Stimulated activated naive CD4-positive, alpha-beta T cell treated with Interleukin-2 at 50 U/mL for 16 hours (primary cell): ENCODE results near the gene SPAG7.

Source experiments
- DNase-seq: peaks from one replicate; lab custom pipeline; 2025; lab: John Stamatoyannopoulos, UW

Gene SPAG7

GRCh38 chr17:4974115-4974670 is 6.6 kb upstream of the SPAG7 start:
- DNase-seq: no peak

GRCh38 chr17:4973256-4974114 is 5.9 kb upstream of the SPAG7 start:
- DNase-seq: no peak

- DNase-seq: no peak
Measured at GRCh38 chr17:4972752-4973151, 5.1 kb upstream of the SPAG7 start.

DNA sequence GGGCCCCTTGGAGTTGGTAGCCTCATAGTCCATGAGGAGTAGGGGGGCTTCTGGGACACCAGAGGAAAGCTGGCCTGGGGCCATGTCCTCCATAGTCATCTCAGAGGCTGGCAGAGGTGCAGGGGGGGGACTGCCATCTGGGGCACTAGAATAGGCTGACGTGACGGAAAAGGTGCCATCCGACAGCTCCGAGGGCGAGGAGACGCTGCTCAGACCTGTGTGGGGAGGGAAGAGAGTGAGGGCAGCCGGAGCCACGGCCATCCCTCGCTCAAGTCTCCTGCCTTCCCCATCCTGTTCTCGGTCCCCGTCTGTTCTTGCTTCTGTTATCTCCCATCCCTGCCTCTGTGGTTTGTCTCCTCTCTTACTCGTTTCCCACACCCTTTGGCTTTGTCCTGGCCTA is 4.7 kb upstream of the SPAG7 start:
- no peak for DNase-seq

GRCh38 chr17:4971826-4972225 is 4.2 kb upstream of the SPAG7 start:
- no peak for DNase-seq

DNA sequence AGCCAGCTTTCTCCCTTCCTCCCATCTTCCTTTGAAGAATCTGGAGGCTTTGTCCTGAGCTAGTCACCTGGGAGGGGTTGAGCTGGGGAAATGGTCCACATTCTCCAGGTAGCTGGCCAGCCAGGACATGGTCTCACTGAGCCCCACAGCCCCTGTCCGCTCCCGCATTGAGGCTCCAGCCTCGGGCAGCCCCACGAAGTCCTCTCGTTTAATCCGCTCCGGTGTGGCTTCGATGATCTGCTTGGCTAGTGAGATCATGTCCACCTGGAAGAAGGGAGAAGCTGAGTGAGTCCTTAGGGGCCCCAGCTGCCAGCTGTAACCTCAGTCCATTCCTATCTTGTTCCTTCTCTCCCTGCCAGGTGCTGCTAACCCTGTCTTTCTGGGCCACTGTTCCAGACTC is 2.7 kb upstream of the SPAG7 start:
- DNase-seq: no peak

GRCh38 chr17:4969551-4970173 is 2.0 kb upstream of the SPAG7 start:
- peak; percentile 63 for DNase-seq

GRCh38 chr17:4969047-4969550 is 1.5 kb upstream of the SPAG7 start:
- DNase-seq: peak; percentile 63

DNA sequence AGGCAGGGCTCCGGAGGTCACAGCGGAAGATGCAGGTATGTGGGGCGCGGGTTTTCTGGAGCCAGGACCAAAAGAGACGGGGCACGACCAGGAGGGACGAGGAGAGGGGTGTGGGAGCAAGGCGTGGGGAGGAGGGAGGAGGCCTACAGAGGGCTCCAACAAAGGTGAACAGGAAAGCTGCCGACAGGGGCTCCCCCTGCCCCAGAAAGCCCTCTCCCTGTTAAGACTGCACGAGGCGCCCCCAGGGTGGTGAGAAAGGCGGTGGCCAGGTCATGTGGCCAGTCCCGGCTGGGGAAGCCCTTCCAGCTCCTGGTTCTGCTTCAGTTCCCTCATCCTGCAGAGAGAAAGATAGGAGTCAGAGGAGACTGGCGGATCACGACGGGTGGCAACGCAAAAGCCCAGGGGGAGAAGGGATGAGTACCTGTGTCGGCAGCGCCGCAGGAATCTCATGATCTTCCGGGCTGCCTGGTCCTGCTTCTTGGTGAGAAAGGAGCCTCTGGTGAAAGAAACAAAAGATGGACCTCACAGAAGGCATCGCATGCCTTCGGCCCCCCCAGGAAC is 949 bp upstream of the SPAG7 start:
- DNase-seq: peak; percentile 53

GRCh38 chr17:4966844-4967538 is 626 bp downstream of the SPAG7 start:
- peak; percentile 94 for DNase-seq

GRCh38 chr17:4965311-4965986 is 2.2 kb downstream of the SPAG7 start:
- no peak for DNase-seq

DNA sequence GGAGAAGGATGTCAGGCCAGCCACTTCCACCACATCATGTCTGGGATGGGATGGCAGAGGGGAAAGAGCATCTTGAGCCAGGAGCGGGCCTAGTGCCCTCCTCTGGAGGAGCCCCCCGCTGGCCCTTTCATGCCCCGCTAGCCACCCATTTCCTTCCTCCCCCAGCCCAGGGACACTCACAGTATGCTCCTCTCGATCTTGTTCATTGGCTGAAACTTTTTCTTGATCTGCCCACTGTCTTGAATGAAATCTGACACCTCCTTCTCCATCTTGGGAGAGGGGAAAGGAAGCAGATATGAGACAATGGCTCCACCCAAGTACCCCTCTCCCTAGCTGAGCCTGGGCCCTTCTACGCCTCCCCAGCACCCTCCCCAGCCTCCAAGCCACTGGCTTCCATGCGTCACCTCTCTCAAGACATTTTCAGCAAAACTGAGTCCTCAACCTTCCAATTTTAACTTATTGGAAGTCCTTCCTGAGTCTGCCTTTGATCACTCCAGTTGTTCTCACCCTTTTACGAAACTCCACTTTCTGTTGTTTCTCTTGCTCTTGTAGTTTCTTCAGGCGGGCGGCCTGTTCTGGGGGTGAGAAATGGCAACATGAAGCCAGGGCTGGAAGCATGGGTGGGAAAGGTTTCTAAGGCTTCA is 7.2 kb downstream of the SPAG7 start:
- DNase-seq: no peak

GRCh38 chr17:4959261-4959965 is 8.2 kb downstream of the SPAG7 start:
- DNase-seq: no peak

- DNase-seq: no peak
Measured at GRCh38 chr17:4958102-4958501, 9.5 kb downstream of the SPAG7 start.

DNA sequence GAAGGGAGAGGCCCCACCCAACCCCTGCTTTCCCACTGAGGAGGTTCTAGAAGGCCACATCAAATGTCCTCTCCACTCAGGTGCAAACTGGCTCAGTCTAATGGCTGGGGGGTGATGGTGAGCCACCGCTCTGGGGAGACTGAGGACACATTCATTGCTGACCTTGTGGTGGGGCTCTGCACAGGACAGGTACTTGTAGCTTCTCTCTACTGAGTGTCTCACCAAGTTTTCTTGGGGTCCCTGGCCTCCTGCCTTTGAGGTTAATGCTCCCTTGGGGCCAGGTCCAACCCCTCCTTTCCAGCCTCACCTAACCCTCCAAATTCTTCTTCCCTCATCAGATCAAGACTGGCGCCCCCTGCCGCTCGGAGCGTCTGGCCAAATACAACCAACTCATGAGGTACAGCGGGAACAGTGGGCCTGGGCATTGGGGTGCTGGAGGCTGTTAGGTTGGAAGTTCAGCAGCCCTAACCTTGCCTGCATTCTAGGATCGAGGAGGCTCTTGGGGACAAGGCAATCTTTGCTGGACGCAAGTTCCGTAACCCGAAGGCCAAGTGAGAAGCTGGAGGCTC is 11.0 kb downstream of the SPAG7 start:
- peak; percentile 33 for DNase-seq

GRCh38 chr17:4955091-4955490 is 12.5 kb downstream of the SPAG7 start:
- DNase-seq: no peak

DNA sequence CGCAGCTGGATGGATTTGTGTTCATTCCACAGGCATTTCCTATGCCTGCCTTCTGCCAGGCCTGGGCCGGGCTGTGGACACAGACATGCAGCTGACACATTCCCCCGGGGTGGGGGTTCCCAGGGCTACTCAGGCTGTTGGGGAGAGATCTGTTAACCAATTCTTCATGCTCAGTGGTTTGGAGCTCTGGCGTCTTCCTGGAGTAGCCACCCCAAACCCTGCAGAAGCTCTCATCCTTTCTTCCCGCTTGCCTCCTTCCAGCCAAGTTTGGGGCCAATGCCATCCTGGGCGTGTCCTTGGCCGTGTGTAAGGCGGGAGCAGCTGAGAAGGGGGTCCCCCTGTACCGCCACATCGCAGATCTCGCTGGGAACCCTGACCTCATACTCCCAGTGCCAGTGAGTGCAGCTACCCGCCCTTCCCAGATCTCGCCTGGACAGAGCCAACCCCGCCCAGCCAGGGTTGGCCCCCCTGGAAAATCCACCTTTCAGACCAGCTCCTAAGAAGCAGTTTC is 14.1 kb downstream of the SPAG7 start:
- DNase-seq: no peak

DNA sequence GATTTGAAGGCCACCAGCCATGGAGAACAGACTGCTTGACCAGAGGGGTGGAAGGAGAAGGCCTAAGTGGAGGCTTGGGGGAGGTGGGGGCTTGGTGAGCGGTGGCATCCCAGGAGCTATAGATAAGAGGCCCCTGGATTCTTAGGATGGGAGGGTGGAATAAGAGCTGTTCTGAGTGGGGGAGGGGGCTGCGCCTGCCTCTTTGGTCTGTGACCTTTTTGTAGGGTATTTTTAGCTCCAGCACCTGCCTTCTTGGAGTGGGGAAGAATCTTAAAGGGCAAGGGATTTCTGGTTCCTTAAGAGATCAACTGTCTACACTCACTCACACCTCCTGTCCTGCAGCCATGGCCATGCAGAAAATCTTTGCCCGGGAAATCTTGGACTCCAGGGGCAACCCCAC is 16.1 kb downstream of the SPAG7 start:
- no peak for DNase-seq

GRCh38 chr17:4950746-4951204 is 16.8 kb downstream of the SPAG7 start, which contains the start of gene ENO3:
Gene ENO3 (plus strand): TSS chr17:4951119. CDS start chr17:4951830, 711 bp downstream.
- DNase-seq: no peak
